Measurements from ENCODE around the gene RASSF4.

DNA sequence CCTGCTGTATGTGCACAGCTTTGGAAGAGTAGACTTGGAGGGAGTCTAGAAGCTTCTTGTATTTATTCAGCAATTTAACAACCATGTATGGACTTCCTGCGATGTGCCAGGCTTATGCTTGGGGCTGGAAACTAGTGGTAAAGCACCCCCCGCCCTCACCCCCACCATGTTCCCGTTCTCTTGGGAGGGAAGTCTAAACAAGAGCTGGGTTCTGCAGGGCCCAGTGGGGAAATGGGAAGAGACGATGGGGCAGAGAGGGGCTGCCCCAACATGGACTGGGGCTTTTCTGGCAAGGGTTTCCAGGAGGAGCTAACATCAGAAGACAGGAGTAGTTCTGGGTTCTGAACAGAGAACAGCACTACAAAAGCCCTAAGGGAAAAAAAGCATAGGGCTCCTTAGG, 8.0 kb downstream of the RASSF4 start:
- TF ChIP-seq POLR2A (IDR thresholded peaks at IDR 0.05; ENCODE audit: low read length) (no peak), GATA1 (IDR thresholded peaks at IDR 0.05; ENCODE audit: low read depth, low read length) (no peak)
